Esophagus muscularis mucosa (tissue), 4 donors: Measurements from ENCODE around the gene PSKH1.

ENCODE experiments used
- CTCF ChIP-seq, 3 experiments: fragments of 200-600 bp in 2 of 3; fragments of 450-650 bp in 1 of 3; sonication (generic) in 2 of 3; IDR thresholded peaks; one replicate each; pipeline ENCODE4 v1.5.1; 2017 to 2019; ENCODE audit warnings: antibody characterized with exemption in 3 of 3, mild to moderate bottlenecking in 2 of 3, moderate library complexity in 1 of 3
- EP300 ChIP-seq: sonication (generic); formaldehyde crosslinking; IDR thresholded peaks from one replicate; pipeline ENCODE4 v1.6.1; 2017; ENCODE audit warnings: antibody characterized with exemption
- POLR2A ChIP-seq: fragments of 450-650 bp; IDR thresholded peaks from one replicate; pipeline ENCODE4 v1.6.1; 2017; ENCODE audit warnings: antibody characterized with exemption, moderate library complexity, mild to moderate bottlenecking, low read depth

GRCh38 chr16:67846320-67847063, 46.6 kb upstream of the PSKH1 start, which contains the start of gene NUTF2:
- no peak for TF ChIP-seq EP300
- peak in 1 of 3 experiments; percentile 18 for TF ChIP-seq CTCF (IDR thresholded peaks at IDR 0.05)
- peak; percentile 39 for TF ChIP-seq POLR2A
